Mesenchymal stem cell (in vitro differentiated cells and primary cell): ENCODE data around the gene ILKAP.

Experiments
- DNase-seq: peaks from one replicate; pipeline ENCODE4 v3.0.0-alpha.2; 2013
- H2AFZ ChIP-seq: one replicate; pipeline ENCODE4 v1.6.1; 2013; ENCODE audit warnings: low read depth, mild to moderate bottlenecking, control low read depth, inconsistent platforms, low read length, moderate library complexity
- H2AK5ac ChIP-seq: 2 replicates; pipeline ENCODE4 v1.6.1; 2013; ENCODE audit warnings: low read length, moderate library complexity, mild to moderate bottlenecking, inconsistent platforms; ENCODE audit not compliant: severe bottlenecking
- H2BK120ac ChIP-seq: one replicate; pipeline ENCODE4 v1.6.1; 2013; ENCODE audit warnings: low read depth, mild to moderate bottlenecking, inconsistent platforms, low read length, moderate library complexity
- H2BK12ac ChIP-seq, 2 experiments: one replicate each; pipeline ENCODE4 v1.6.1; 2013; ENCODE audit warnings: inconsistent platforms in 2 of 2, low read length in 2 of 2, mild to moderate bottlenecking in 2 of 2, moderate library complexity in 2 of 2, control low read depth in 1 of 2
- H2BK15ac ChIP-seq: one replicate; pipeline ENCODE4 v1.6.1; 2013; ENCODE audit warnings: mild to moderate bottlenecking, low read depth, inconsistent platforms; ENCODE audit not compliant: poor library complexity, severe bottlenecking
- H2BK5ac ChIP-seq: 2 replicates; pipeline ENCODE4 v1.6.1; 2013; ENCODE audit warnings: low read depth, mild to moderate bottlenecking, low read length, control low read depth, inconsistent platforms; ENCODE audit not compliant: poor library complexity, severe bottlenecking
- H3K14ac ChIP-seq, 2 experiments: one replicate each; pipeline ENCODE4 v1.6.1; 2013; ENCODE audit warnings: inconsistent platforms in 2 of 2, low read length in 2 of 2, control low read depth in 1 of 2, mild to moderate bottlenecking in 1 of 2, moderate library complexity in 1 of 2
- H3K18ac ChIP-seq, 2 experiments: one replicate each; pipeline ENCODE4 v1.6.1; 2013; ENCODE audit warnings: inconsistent platforms in 2 of 2, low read length in 2 of 2, control low read depth in 1 of 2, low read depth in 1 of 2, mild to moderate bottlenecking in 1 of 2
- H3K23ac ChIP-seq, 2 experiments: one replicate each; pipeline ENCODE4 v1.6.1; 2013; ENCODE audit warnings: inconsistent platforms in 2 of 2, low read length in 2 of 2, mild to moderate bottlenecking in 2 of 2, moderate library complexity in 2 of 2, control low read depth in 1 of 2
- H3K27ac ChIP-seq: 2 replicates; pipeline ENCODE4 v1.5.1; 2013; ENCODE audit warnings: mild to moderate bottlenecking, moderate library complexity, low read length, control low read depth, inconsistent platforms; ENCODE audit not compliant: poor library complexity, severe bottlenecking
- H3K27me3 ChIP-seq, 2 experiments: 2 replicates each; pipeline versions ENCODE4 v1.6.1 to v1.7.0; 2013; ENCODE audit warnings: low read length in 2 of 2, mild to moderate bottlenecking in 2 of 2, moderate library complexity in 2 of 2, control low read depth in 1 of 2, inconsistent platforms in 1 of 2; ENCODE audit not compliant: control insufficient read depth in 1 of 2, insufficient read depth in 1 of 2
- H3K36me3 ChIP-seq, 2 experiments: 2 replicates each; pipeline versions ENCODE4 v1.6.1 to v1.7.0; 2013; ENCODE audit warnings: low read length in 2 of 2, control low read depth in 1 of 2, inconsistent platforms in 1 of 2, low read depth in 1 of 2, mild to moderate bottlenecking in 1 of 2; ENCODE audit not compliant: insufficient read depth in 2 of 2, control insufficient read depth in 1 of 2
- H3K4ac ChIP-seq, 2 experiments: one replicate each; pipeline ENCODE4 v1.6.1; 2013; ENCODE audit warnings: inconsistent platforms in 2 of 2, low read length in 2 of 2, mild to moderate bottlenecking in 2 of 2, moderate library complexity in 2 of 2, control low read depth in 1 of 2, low read depth in 1 of 2
- H3K4me1 ChIP-seq: 2 replicates; pipeline ENCODE4 v1.6.1; 2013; ENCODE audit warnings: low read depth, low read length, control low read depth; ENCODE audit not compliant: control insufficient read depth, insufficient read depth
- H3K4me2 ChIP-seq: 2 replicates; pipeline ENCODE4 v1.6.1; 2013; ENCODE audit warnings: low read length, mild to moderate bottlenecking, inconsistent platforms; ENCODE audit not compliant: poor library complexity, severe bottlenecking
- H3K4me3 ChIP-seq, 2 experiments: 2 replicates each; pipeline versions ENCODE4 v1.5.1 to v1.7.0; 2013; ENCODE audit warnings: low read length in 2 of 2, mild to moderate bottlenecking in 2 of 2, control low read depth in 1 of 2, low read depth in 1 of 2; ENCODE audit not compliant: insufficient read depth in 1 of 2
- H3K79me1 ChIP-seq: replicated peaks from 2 replicates; pipeline ENCODE4 v1.6.1; 2013; ENCODE audit warnings: mild to moderate bottlenecking, control low read depth, low read length, inconsistent platforms; ENCODE audit not compliant: poor library complexity, severe bottlenecking
- H3K9ac ChIP-seq: 2 replicates; pipeline ENCODE4 v1.7.0; 2013; ENCODE audit warnings: mild to moderate bottlenecking, low read length, moderate library complexity
- H3K9me3 ChIP-seq: 2 replicates; pipeline ENCODE4 v1.7.0; 2013; ENCODE audit warnings: mild to moderate bottlenecking, low read length; ENCODE audit not compliant: control insufficient read depth
- H4K8ac ChIP-seq: one replicate; pipeline ENCODE4 v1.6.1; 2013; ENCODE audit warnings: inconsistent platforms, mild to moderate bottlenecking, low read length, moderate library complexity
- H4K91ac ChIP-seq: one replicate; pipeline ENCODE4 v1.6.1; 2013; ENCODE audit warnings: mild to moderate bottlenecking, low read length, inconsistent platforms
- WGBS: methylation state at CpG from one replicate; pipeline ENCODE4 v1.1.7; 2013; ENCODE audit warnings: mixed read lengths; 5-methylcytosine and 5-hydroxymethylcytosine counted together

Gene ILKAP

GRCh38 chr2:238207006-238207405 lies 3.5 kb upstream of the ILKAP start:
- Histone ChIP-seq H3K14ac (no peak overlapping the region), H2BK5ac (no peak overlapping the region), H2AFZ (no peak overlapping the region), H2BK120ac (no peak overlapping the region), H3K9me3 (no peaks in the 10 kb centered on the region), H2BK12ac (no peak overlapping the region), H3K36me3 (no peaks in the 10 kb centered on the region), H3K4ac (no peak overlapping the region), H3K27ac (no peak overlapping the region), H4K8ac (no peak overlapping the region), H3K4me3 (no peak overlapping the region), H2AK5ac (no peak overlapping the region), H2BK15ac (no peak overlapping the region), H4K91ac (no peak overlapping the region), H3K79me1 (peaks cover 4% of the 10 kb centered on the region), H3K4me2 (no peak overlapping the region), H3K9ac (no peak overlapping the region), H3K18ac (no peak overlapping the region), H3K27me3 (peaks cover 31% of the 10 kb centered on the region in 2 experiments), H3K23ac (no peak overlapping the region), H3K4me1 (peaks cover 7% of the 10 kb centered on the region)
- 73% methylated on average over 7 of the region's 7 CpGs for WGBS
- DNase-seq: peak; percentile 14

DNA sequence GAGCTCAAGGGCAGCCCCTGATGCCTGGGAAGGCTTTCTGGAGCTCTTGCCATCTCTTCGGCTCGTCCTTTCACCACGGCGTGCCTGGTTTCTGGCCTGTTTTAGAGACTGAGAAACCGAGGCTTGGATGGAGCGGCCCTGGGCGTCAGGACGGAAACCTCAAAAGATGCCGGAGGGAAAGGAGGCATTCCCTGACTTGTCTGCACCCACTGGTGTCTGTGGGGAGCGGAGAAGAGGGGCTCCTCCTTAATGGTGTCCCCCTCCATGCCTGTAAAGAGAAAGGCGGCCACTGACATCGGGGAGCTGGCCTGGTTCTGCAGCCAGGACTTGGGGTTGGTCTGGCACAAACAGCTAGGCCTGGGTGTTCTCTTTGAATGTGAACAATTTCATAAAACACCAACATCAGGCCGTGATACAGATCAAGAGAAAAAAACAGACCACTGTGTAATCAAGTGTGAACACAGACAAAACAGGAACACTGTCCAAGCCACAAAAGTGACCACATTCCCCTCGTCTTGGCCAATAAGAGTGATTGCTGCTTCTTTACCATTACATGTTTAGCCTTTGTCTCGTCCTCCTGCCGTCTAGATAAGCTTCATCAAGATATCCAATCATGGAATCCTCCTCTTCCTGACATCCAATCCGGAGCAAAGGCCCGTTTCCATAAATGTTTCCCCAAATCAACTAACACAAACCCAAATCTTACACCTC lies 633 bp upstream of the ILKAP start:
- 76% methylated on average over 18 of the region's 18 CpGs for WGBS
- Histone ChIP-seq H3K4me2 (peak overlapping the region; percentile 74), H3K4me1 (peaks cover 15% of the 10 kb centered on the region), H3K27me3 (peaks cover 13 to 14% of the 10 kb centered on the region in 2 experiments), H4K91ac (peak overlapping the region; percentile 87), H3K23ac (no peak overlapping the region), H2BK15ac (no peak overlapping the region), H3K9me3 (no peaks in the 10 kb centered on the region), H3K79me1 (peaks cover 4% of the 10 kb centered on the region), H2BK5ac (no peak overlapping the region), H2BK12ac (no peak overlapping the region), H3K14ac (no peak overlapping the region), H3K4me3 (peak overlapping the region; percentile 35 to 78), H2AFZ (peak overlapping the region; percentile 55), H2BK120ac (no peak overlapping the region), H3K4ac (peak overlapping the region; percentile 87 to 93), H3K36me3 (peaks cover 3 to 6% of the 10 kb centered on the region in 2 experiments), H4K8ac (peak overlapping the region; percentile 98), H2AK5ac (peak overlapping the region; percentile 13), H3K9ac (peak overlapping the region; percentile 96), H3K18ac (peak overlapping the region; percentile 71 to 86), H3K27ac (no peak overlapping the region)
- DNase-seq: no peak

GRCh38 chr2:238202326-238203093 lies 985 bp downstream of the ILKAP start:
- no peak overlapping the region for H3K27ac ChIP-seq
- peak overlapping the region in 1 of 2 experiments; percentile 99 for H3K23ac ChIP-seq
- peak overlapping the region in 1 of 2 experiments; percentile 18 for H3K14ac ChIP-seq
- H2BK120ac ChIP-seq: no peak overlapping the region
- H3K4me2 ChIP-seq: peak overlapping the region; percentile 91
- H2BK12ac ChIP-seq: no peak overlapping the region
- peak overlapping the region; percentile 96 for H3K9ac ChIP-seq
- H4K8ac ChIP-seq: peak overlapping the region; percentile 35
- H2BK5ac ChIP-seq: no peak overlapping the region
- DNase-seq: peak; percentile 42
- H2AK5ac ChIP-seq: no peak overlapping the region
- no peak overlapping the region for H4K91ac ChIP-seq
- H3K4me3 ChIP-seq: peak overlapping the region; percentile 83 to 93
- peak overlapping the region; percentile 85 to 92 for H3K4ac ChIP-seq
- WGBS: 11% methylated on average over 26 of the region's 27 CpGs
- no peak overlapping the region for H2BK15ac ChIP-seq
- H3K79me1 ChIP-seq: peaks cover 4% of the 10 kb centered on the region
- no peak overlapping the region for H2AFZ ChIP-seq
- H3K4me1 ChIP-seq: peaks cover 15% of the 10 kb centered on the region
- peaks cover 0 to 2% of the 10 kb centered on the region in 2 experiments for H3K27me3 ChIP-seq
- H3K9me3 ChIP-seq: no peaks in the 10 kb centered on the region
- H3K18ac ChIP-seq: peak overlapping the region; percentile 46 to 95
- peaks cover 3 to 6% of the 10 kb centered on the region in 2 experiments for H3K36me3 ChIP-seq

DNA sequence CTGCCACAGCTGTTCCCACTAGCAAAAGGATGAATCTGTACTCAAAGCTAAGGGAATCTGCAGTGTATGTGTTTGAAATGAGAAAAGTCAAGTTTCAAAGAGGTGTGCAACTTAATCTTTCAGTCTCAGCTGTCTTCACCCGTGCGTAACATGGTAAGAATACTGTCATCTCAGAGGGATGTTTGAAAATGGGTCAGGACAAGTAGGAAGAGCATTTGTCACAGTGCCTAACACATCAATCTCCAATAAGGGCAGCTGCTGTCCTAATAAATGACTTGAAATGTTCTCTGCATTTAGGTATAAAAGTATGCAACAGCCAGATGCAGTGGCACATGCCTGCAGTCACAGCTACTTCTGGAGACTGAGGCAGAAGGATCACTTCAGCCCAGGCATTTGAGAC lies 13.1 kb downstream of the ILKAP start:
- no peak overlapping the region for H3K18ac ChIP-seq

More for the DNA sequence above, 13.1 kb downstream of the ILKAP start:
- Histone ChIP-seq H3K9ac (no peak overlapping the region), H2AFZ (no peak overlapping the region), H2BK12ac (no peak overlapping the region), H2AK5ac (no peak overlapping the region), H3K79me1 (peaks cover 29% of the 10 kb centered on the region), H3K4me1 (no peaks in the 10 kb centered on the region), H3K14ac (no peak overlapping the region), H2BK5ac (no peak overlapping the region), H3K27me3 (no peaks in the 10 kb centered on the region), H2BK120ac (no peak overlapping the region), H3K27ac (no peak overlapping the region), H3K9me3 (no peaks in the 10 kb centered on the region), H3K4me3 (no peak overlapping the region), H4K91ac (no peak overlapping the region), H3K4ac (no peak overlapping the region), H3K4me2 (no peak overlapping the region), H2BK15ac (no peak overlapping the region), H3K36me3 (peaks cover 37 to 85% of the 10 kb centered on the region in 2 experiments), H4K8ac (no peak overlapping the region), H3K23ac (no peak overlapping the region)
- no peak for DNase-seq
- 92% methylated on average over 2 of the region's 2 CpGs for WGBS
